ENCODE measurements around the gene CEACAM16.

CEACAM16 gene

DNA sequence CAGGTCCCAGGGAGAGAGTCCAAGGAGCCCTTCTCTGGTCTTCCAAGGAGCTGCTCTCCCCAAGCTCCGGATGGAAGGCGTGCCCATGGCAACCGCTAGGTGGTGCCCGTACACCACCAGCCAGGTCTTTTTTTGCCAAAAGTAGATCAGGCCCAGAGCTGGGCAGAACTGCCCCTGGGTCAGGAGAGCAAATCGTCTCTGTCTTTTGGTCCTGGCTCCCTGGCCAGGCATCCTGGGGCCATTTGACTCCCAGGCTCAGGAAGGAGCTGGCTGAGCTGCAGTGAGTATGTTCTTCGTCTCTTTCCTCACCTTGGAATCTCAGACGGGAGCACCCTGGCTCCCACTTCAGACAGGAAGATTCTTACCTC is 25.0 kb downstream of the CEACAM16 start:
- Histone ChIP-seq H3K4me1 (ENCODE audit: control insufficient read depth in 2 of 2, insufficient read depth in 2 of 2, low read length in 2 of 2) (peaks cover 31 to 43% of the 10 kb centered on the region in 2 donors), H3K36me3 (ENCODE audit: control insufficient read depth in 2 of 2, insufficient read depth in 2 of 2, low read length in 2 of 2) (no peaks in the 10 kb centered on the region), H3K4me3 (ENCODE audit: low read length in 2 of 2) (peak overlapping the region; percentile 56 to 65), H3K9ac (ENCODE audit: low read depth in 1 of 2, low read length in 2 of 2) (peak overlapping the region; percentile 60 to 70), H3K9me3 (ENCODE audit: control insufficient read depth in 2 of 2, low read length in 2 of 2) (no peaks in the 10 kb centered on the region), H3K27me3 (ENCODE audit: control insufficient read depth in 2 of 2, insufficient read depth in 2 of 2, low read length in 2 of 2) (no peaks in the 10 kb centered on the region), H3K27ac (ENCODE audit: low read depth in 2 of 2, low read length in 2 of 2) (peak overlapping the region; percentile 93 to 94)

DNA sequence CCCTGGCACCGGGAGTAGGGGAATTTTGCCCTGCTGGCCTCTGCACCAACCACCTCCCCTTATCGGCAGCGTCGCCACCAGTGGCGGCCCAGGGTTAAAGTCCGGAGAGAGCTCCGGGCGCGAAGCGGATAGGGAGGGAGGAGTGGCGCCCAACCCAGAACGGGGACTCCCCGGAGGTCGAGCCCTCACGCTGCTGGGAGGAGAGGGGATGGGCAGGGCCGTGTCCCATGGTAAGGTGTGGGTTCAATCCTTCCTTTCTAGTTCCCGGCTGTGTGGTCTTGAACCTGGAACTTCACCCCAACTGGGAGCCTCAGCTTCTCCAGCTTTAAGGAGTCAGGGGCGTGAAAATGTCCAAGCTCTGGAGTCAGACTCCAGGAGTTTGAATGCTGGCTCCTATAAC is 26.3 kb downstream of the CEACAM16 start:
- Histone ChIP-seq H3K9ac (ENCODE audit: low read depth in 1 of 2, low read length in 2 of 2) (peak overlapping the region; percentile 70 to 71), H3K27ac (ENCODE audit: low read depth in 2 of 2, low read length in 2 of 2) (peak overlapping the region; percentile 93 to 94), H3K4me3 (ENCODE audit: low read length in 2 of 2) (peak overlapping the region; percentile 28 to 67), H3K9me3 (ENCODE audit: control insufficient read depth in 2 of 2, low read length in 2 of 2) (no peaks in the 10 kb centered on the region), H3K27me3 (ENCODE audit: control insufficient read depth in 2 of 2, insufficient read depth in 2 of 2, low read length in 2 of 2) (no peaks in the 10 kb centered on the region), H3K4me1 (ENCODE audit: control insufficient read depth in 2 of 2, insufficient read depth in 2 of 2, low read length in 2 of 2) (peaks cover 26 to 39% of the 10 kb centered on the region in 2 donors), H3K36me3 (ENCODE audit: control insufficient read depth in 2 of 2, insufficient read depth in 2 of 2, low read length in 2 of 2) (no peaks in the 10 kb centered on the region)

GRCh38 chr19:44725684-44726083 is 26.7 kb downstream of the CEACAM16 start:
- Histone ChIP-seq H3K4me1 (ENCODE audit: control insufficient read depth in 2 of 2, insufficient read depth in 2 of 2, low read length in 2 of 2) (peaks cover 26 to 39% of the 10 kb centered on the region in 2 donors), H3K27ac (ENCODE audit: low read depth in 2 of 2, low read length in 2 of 2) (peak overlapping the region; percentile 93 to 94), H3K9me3 (ENCODE audit: control insufficient read depth in 2 of 2, low read length in 2 of 2) (no peaks in the 10 kb centered on the region), H3K27me3 (ENCODE audit: control insufficient read depth in 2 of 2, insufficient read depth in 2 of 2, low read length in 2 of 2) (no peaks in the 10 kb centered on the region), H3K9ac (ENCODE audit: low read depth in 1 of 2, low read length in 2 of 2) (peak overlapping the region; percentile 70 to 71), H3K36me3 (ENCODE audit: control insufficient read depth in 2 of 2, insufficient read depth in 2 of 2, low read length in 2 of 2) (no peaks in the 10 kb centered on the region), H3K4me3 (ENCODE audit: low read length in 2 of 2) (peak overlapping the region; percentile 28 to 67)

DNA sequence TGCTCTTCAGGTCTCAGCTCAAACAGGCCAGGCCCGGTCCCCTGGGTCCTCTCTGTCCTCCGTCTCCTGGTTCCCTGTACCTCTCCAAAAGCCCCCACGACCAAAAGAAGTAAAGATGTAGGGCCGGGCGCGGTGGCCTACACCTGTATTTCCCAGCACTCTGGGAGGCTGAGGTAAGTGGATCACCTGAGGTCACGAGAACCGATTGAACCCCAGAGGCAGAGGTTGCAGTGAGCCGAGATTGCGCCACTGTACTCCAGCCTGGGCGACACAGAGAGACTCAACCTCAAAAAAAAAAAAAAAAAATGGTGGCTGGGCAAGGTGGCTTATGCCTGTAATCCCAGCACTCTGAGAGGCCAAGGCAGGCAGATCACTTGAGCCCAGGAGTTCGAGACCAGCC is 27.5 kb downstream of the CEACAM16 start:
- Histone ChIP-seq H3K36me3 (ENCODE audit: control insufficient read depth in 2 of 2, insufficient read depth in 2 of 2, low read length in 2 of 2) (no peaks in the 10 kb centered on the region), H3K27me3 (ENCODE audit: control insufficient read depth in 2 of 2, insufficient read depth in 2 of 2, low read length in 2 of 2) (no peaks in the 10 kb centered on the region), H3K4me3 (ENCODE audit: low read length in 2 of 2) (no peak overlapping the region), H3K4me1 (ENCODE audit: control insufficient read depth in 2 of 2, insufficient read depth in 2 of 2, low read length in 2 of 2) (peaks cover 26 to 39% of the 10 kb centered on the region in 2 donors), H3K27ac (ENCODE audit: low read depth in 2 of 2, low read length in 2 of 2) (peak overlapping the region; percentile 93 to 94), H3K9ac (ENCODE audit: low read depth in 1 of 2, low read length in 2 of 2) (peak overlapping the region in 1 of 2 donors; percentile 27), H3K9me3 (ENCODE audit: control insufficient read depth in 2 of 2, low read length in 2 of 2) (no peaks in the 10 kb centered on the region)

DNA sequence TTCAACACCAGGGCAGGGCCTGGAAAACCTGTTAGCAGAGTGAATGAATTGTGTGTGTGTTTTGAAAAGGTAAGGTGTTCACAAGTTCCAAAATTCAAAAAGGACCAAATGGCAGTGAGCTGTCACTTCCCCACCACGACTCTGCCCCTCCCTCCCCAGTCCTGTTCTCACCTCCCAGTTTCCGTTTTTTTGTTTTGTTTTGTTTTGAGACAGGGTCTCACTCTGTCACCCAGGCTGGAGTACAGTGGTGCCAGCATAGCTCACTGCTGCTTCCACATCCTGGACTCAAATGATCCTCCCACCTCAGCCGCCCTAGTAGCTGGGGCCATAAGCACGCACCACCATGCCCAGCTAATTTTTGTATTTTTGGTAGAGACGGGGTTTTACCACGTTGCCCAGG is 29.2 kb downstream of the CEACAM16 start:
- Histone ChIP-seq H3K27me3 (ENCODE audit: control insufficient read depth in 2 of 2, insufficient read depth in 2 of 2, low read length in 2 of 2) (no peaks in the 10 kb centered on the region), H3K9me3 (ENCODE audit: control insufficient read depth in 2 of 2, low read length in 2 of 2) (no peaks in the 10 kb centered on the region), H3K4me1 (ENCODE audit: control insufficient read depth in 2 of 2, insufficient read depth in 2 of 2, low read length in 2 of 2) (peaks cover 22 to 34% of the 10 kb centered on the region in 2 donors), H3K36me3 (ENCODE audit: control insufficient read depth in 2 of 2, insufficient read depth in 2 of 2, low read length in 2 of 2) (no peaks in the 10 kb centered on the region), H3K27ac (ENCODE audit: low read depth in 2 of 2, low read length in 2 of 2) (no peak overlapping the region), H3K4me3 (ENCODE audit: low read length in 2 of 2) (no peak overlapping the region), H3K9ac (ENCODE audit: low read depth in 1 of 2, low read length in 2 of 2) (no peak overlapping the region)

DNA sequence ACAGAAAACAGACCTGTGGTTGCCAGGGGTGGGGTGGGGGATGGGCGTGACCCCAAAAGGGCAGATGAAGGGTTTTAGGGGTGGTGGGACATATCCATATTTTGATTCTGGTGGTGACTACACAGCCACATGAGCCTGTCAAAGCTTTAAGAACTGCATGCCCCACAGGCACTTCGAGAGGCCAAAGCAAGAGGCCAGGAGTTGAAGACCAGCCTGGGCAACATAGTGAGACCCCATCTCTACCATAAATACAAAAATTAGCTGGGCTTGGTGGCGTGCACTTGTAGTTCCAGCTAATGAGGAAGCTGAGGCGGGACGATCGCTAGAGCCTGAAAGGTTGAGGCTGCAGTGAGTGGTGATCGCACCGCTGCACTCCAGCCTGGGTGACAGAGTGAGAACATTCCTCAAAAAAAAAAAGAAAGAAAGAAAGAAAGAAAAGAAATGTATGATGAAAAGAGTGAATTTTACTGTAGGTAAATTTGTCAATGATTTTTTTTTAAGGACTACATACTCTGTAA is 30.6 kb downstream of the CEACAM16 start:
- no peak overlapping the region for H3K4me3 ChIP-seq (ENCODE audit: low read length in 2 of 2)
- no peaks in the 10 kb centered on the region for H3K36me3 ChIP-seq (ENCODE audit: control insufficient read depth in 2 of 2, insufficient read depth in 2 of 2, low read length in 2 of 2)
- H3K9me3 ChIP-seq (ENCODE audit: control insufficient read depth in 2 of 2, low read length in 2 of 2) = no peaks in the 10 kb centered on the region
- peaks cover 9 to 21% of the 10 kb centered on the region in 2 donors for H3K4me1 ChIP-seq (ENCODE audit: control insufficient read depth in 2 of 2, insufficient read depth in 2 of 2, low read length in 2 of 2)
- H3K27ac ChIP-seq (ENCODE audit: low read depth in 2 of 2, low read length in 2 of 2) = no peak overlapping the region
- no peak overlapping the region for H3K9ac ChIP-seq (ENCODE audit: low read depth in 1 of 2, low read length in 2 of 2)
- no peaks in the 10 kb centered on the region for H3K27me3 ChIP-seq (ENCODE audit: control insufficient read depth in 2 of 2, insufficient read depth in 2 of 2, low read length in 2 of 2)

GRCh38 chr19:44731081-44731480 is 32.1 kb downstream of the CEACAM16 start:
- Histone ChIP-seq H3K27me3 (ENCODE audit: control insufficient read depth in 2 of 2, insufficient read depth in 2 of 2, low read length in 2 of 2) (no peaks in the 10 kb centered on the region), H3K36me3 (ENCODE audit: control insufficient read depth in 2 of 2, insufficient read depth in 2 of 2, low read length in 2 of 2) (no peaks in the 10 kb centered on the region), H3K9me3 (ENCODE audit: control insufficient read depth in 2 of 2, low read length in 2 of 2) (no peaks in the 10 kb centered on the region), H3K9ac (ENCODE audit: low read depth in 1 of 2, low read length in 2 of 2) (no peak overlapping the region), H3K27ac (ENCODE audit: low read depth in 2 of 2, low read length in 2 of 2) (no peak overlapping the region), H3K4me3 (ENCODE audit: low read length in 2 of 2) (no peak overlapping the region), H3K4me1 (ENCODE audit: control insufficient read depth in 2 of 2, insufficient read depth in 2 of 2, low read length in 2 of 2) (peaks cover 4 to 17% of the 10 kb centered on the region in 2 donors)

- H3K36me3 ChIP-seq (ENCODE audit: control insufficient read depth in 2 of 2, insufficient read depth in 2 of 2, low read length in 2 of 2) = no peaks in the 10 kb centered on the region
- no peaks in the 10 kb centered on the region for H3K27me3 ChIP-seq (ENCODE audit: control insufficient read depth in 2 of 2, insufficient read depth in 2 of 2, low read length in 2 of 2)
- H3K4me3 ChIP-seq (ENCODE audit: low read length in 2 of 2) = no peak overlapping the region
- H3K9ac ChIP-seq (ENCODE audit: low read depth in 1 of 2, low read length in 2 of 2) = no peak overlapping the region
- H3K9me3 ChIP-seq (ENCODE audit: control insufficient read depth in 2 of 2, low read length in 2 of 2) = no peaks in the 10 kb centered on the region
- no peak overlapping the region for H3K27ac ChIP-seq (ENCODE audit: low read depth in 2 of 2, low read length in 2 of 2)
- H3K4me1 ChIP-seq (ENCODE audit: control insufficient read depth in 2 of 2, insufficient read depth in 2 of 2, low read length in 2 of 2) = peaks cover 3 to 14% of the 10 kb centered on the region in 2 donors
These were observed 32.7 kb downstream of the CEACAM16 start for GRCh38 chr19:44731622-44732021.

DNA sequence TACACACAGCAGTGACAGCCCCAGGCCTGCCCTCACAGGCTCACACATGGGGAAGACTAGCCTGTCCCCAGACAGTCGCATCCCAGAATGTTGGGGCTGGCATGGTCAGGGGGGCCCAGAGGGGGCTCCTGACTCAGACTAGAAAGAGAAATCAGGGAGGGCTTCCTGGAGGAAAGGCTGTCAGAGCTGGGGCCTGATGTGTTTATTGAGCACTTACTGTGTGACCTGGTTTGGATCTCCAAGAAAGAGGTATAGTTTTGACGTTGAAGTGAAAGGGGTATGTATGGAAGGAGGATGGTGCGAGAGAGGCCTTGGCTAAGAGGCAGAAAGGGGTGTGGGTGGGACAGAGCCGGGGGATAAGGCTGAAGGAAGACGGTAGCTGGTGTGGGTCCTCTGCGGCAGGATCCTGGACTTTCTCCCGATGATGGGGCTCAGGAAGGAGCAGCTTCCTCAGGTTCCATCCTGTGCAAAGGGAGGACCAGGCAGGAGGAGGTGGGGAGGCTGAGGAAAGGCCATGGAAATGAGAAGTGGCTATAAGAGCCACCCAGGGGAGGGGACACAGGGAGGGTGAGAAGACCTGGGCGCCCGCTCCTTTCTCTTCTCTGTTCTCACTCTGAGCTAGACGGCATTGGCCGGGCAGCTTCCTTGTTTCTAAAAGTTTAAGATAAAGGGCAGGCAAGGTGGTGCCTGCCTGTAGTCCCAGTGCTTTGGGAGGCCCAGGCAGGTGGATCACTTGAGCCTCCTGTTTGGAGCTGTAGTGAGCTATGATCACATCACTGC is 33.5 kb downstream of the CEACAM16 start:
- no peak overlapping the region for H3K27ac ChIP-seq (ENCODE audit: low read depth in 2 of 2, low read length in 2 of 2)
- H3K27me3 ChIP-seq (ENCODE audit: control insufficient read depth in 2 of 2, insufficient read depth in 2 of 2, low read length in 2 of 2) = no peaks in the 10 kb centered on the region
- H3K36me3 ChIP-seq (ENCODE audit: control insufficient read depth in 2 of 2, insufficient read depth in 2 of 2, low read length in 2 of 2) = no peaks in the 10 kb centered on the region
- no peak overlapping the region for H3K9ac ChIP-seq (ENCODE audit: low read depth in 1 of 2, low read length in 2 of 2)
- no peaks in the 10 kb centered on the region for H3K9me3 ChIP-seq (ENCODE audit: control insufficient read depth in 2 of 2, low read length in 2 of 2)
- no peak overlapping the region for H3K4me3 ChIP-seq (ENCODE audit: low read length in 2 of 2)
- peaks cover 3 to 14% of the 10 kb centered on the region in 2 donors for H3K4me1 ChIP-seq (ENCODE audit: control insufficient read depth in 2 of 2, insufficient read depth in 2 of 2, low read length in 2 of 2)

- Histone ChIP-seq H3K4me1 (ENCODE audit: control insufficient read depth in 2 of 2, insufficient read depth in 2 of 2, low read length in 2 of 2) (peaks cover 10 to 25% of the 10 kb centered on the region in 2 donors), H3K9me3 (ENCODE audit: control insufficient read depth in 2 of 2, low read length in 2 of 2) (no peaks in the 10 kb centered on the region), H3K27me3 (ENCODE audit: control insufficient read depth in 2 of 2, insufficient read depth in 2 of 2, low read length in 2 of 2) (no peaks in the 10 kb centered on the region), H3K4me3 (ENCODE audit: low read length in 2 of 2) (no peak overlapping the region), H3K27ac (ENCODE audit: low read depth in 2 of 2, low read length in 2 of 2) (no peak overlapping the region), H3K36me3 (ENCODE audit: control insufficient read depth in 2 of 2, insufficient read depth in 2 of 2, low read length in 2 of 2) (no peaks in the 10 kb centered on the region), H3K9ac (ENCODE audit: low read depth in 1 of 2, low read length in 2 of 2) (no peak overlapping the region)
These were observed 35.4 kb downstream of the CEACAM16 start for GRCh38 chr19:44734357-44734756.
